Measurements from ENCODE around the gene ARL6IP1.
"Not testable (repeated sequence)": the region's sequence is repeated elsewhere in the genome, so short reads cannot be mapped to it uniquely, and the experiment has no call there.

- TF ChIP-seq, protein P1, sequence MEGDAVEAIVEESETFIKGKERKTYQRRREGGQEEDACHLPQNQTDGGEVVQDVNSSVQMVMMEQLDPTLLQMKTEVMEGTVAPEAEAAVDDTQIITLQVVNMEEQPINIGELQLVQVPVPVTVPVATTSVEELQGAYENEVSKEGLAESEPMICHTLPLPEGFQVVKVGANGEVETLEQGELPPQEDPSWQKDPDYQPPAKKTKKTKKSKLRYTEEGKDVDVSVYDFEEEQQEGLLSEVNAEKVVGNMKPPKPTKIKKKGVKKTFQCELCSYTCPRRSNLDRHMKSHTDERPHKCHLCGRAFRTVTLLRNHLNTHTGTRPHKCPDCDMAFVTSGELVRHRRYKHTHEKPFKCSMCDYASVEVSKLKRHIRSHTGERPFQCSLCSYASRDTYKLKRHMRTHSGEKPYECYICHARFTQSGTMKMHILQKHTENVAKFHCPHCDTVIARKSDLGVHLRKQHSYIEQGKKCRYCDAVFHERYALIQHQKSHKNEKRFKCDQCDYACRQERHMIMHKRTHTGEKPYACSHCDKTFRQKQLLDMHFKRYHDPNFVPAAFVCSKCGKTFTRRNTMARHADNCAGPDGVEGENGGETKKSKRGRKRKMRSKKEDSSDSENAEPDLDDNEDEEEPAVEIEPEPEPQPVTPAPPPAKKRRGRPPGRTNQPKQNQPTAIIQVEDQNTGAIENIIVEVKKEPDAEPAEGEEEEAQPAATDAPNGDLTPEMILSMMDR (conservative IDR thresholded peaks at IDR 0.05; ENCODE audit: low read depth, low read length), result not testable (repeated sequence)
- TF ChIP-seq POLR2A (IDR thresholded peaks at IDR 0.05; ENCODE audit: low read depth, low read length); RAD21 (IDR thresholded peaks at IDR 0.05; ENCODE audit: low read length); RFX5 (IDR thresholded peaks at IDR 0.05; ENCODE audit: low read depth, low read length); MXI1 (IDR thresholded peaks at IDR 0.05; ENCODE audit: borderline replicate concordance, low read depth, low read length): not testable (repeated sequence)
- TF ChIP-seq, protein P2, sequence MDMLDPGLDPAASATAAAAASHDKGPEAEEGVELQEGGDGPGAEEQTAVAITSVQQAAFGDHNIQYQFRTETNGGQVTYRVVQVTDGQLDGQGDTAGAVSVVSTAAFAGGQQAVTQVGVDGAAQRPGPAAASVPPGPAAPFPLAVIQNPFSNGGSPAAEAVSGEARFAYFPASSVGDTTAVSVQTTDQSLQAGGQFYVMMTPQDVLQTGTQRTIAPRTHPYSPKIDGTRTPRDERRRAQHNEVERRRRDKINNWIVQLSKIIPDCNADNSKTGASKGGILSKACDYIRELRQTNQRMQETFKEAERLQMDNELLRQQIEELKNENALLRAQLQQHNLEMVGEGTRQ (IDR thresholded peaks at IDR 0.05; ENCODE audit: low read depth, low read length), result not testable (repeated sequence)
Measured at GRCh38 chr16:18756639-18757038, 44.7 kb downstream of the ARL6IP1 start.
